Measurements from ENCODE around the gene NATD1. TPM values are rescaled to one million over a fixed set of nuclear protein-coding genes. Genes with fewer than 3 reads are reported as not detected.

Gene NATD1
- total RNA-seq, 1 experiment from 2014 or later = 3.1 TPM

GRCh38 chr17:21202512-21202911 is 50.7 kb downstream of the NATD1 start:
- ChIA-PET RAD21 (ENCODE audit: low non-redundant PET in 1 of 2, low total read pairs in 2 of 2, uncharacterized antibody in 2 of 2, unreplicated experiment in 2 of 2) (no interaction called here), CTCF (no interaction called here), POLR2A (no interaction called here)
- H3K36me3 ChIP-seq (ENCODE audit: control insufficient read depth in 1 of 2, insufficient read depth in 2 of 2, low read length in 2 of 2) = peaks cover 2 to 9% of the 10 kb centered on the region in 2 experiments
- H3K4me3 ChIP-seq (replicated peaks in 1 of 2; ENCODE audit: low read depth in 1 of 2, low read length in 2 of 2) = no peak overlapping the region
- no peak overlapping the region for H2AFZ ChIP-seq (ENCODE audit: low read depth, low read length, poor library complexity, severe bottlenecking)
- no peak overlapping the region for H3K9ac ChIP-seq (ENCODE audit: low read length)
- DNase-seq (ENCODE audit: low read depth, low spot score) = no peak
- no TSS peak for BruUV-seq (replicated peaks)
- H3K27ac ChIP-seq (ENCODE audit: low read depth, low read length) = no peak overlapping the region
- ATAC-seq = no peak
- no peaks in the 10 kb centered on the region for H3K27me3 ChIP-seq (ENCODE audit: insufficient read depth, low read length)
- no peaks in the 10 kb centered on the region for H3K4me1 ChIP-seq (ENCODE audit: control insufficient read depth in 1 of 2, insufficient read depth in 2 of 2, low read length in 2 of 2)
- H4K20me1 ChIP-seq (ENCODE audit: insufficient read depth) = no peaks in the 10 kb centered on the region
- no peaks in the 10 kb centered on the region for H3K9me2 ChIP-seq (ENCODE audit: insufficient read depth)
- no peaks in the 10 kb centered on the region for H3K9me3 ChIP-seq (ENCODE audit: control insufficient read depth in 1 of 2, insufficient read depth in 1 of 2, low read depth in 1 of 2, low read length in 2 of 2)
- peaks cover 98% of the 10 kb centered on the region for H3K79me2 ChIP-seq (ENCODE audit: insufficient read depth, low read length)
- H3K4me2 ChIP-seq (ENCODE audit: low read length) = no peak overlapping the region
- intact Hi-C loops (cut with micrococcal nuclease) = no loop called here
- no peak for TF ChIP-seq REST (IDR thresholded peaks at IDR 0.05; ENCODE audit: low read depth)
- TF ChIP-seq RAD21 (IDR thresholded peaks at IDR 0.05; ENCODE audit: low read depth) = no peak
- TF ChIP-seq ZFX (IDR thresholded peaks at IDR 0.05) = no peak
- TF ChIP-seq YY1 (IDR thresholded peaks at IDR 0.05; ENCODE audit: extremely low read depth, insufficient replicate concordance, low read depth, low read length) = no peak
- TF ChIP-seq ZNF274 (IDR thresholded peaks at IDR 0.05; ENCODE audit: low read depth, low read length) = no peak
- TF ChIP-seq EZH2phosphoT487 (IDR thresholded peaks at IDR 0.05; ENCODE audit: borderline replicate concordance) = no peak
- TF ChIP-seq MAX (IDR thresholded peaks at IDR 0.05) = no peak
- no peak for TF ChIP-seq ELF1 (IDR thresholded peaks at IDR 0.05; ENCODE audit: borderline replicate concordance, low read depth)
- TF ChIP-seq JUND (IDR thresholded peaks at IDR 0.05) = no peak
- no peak for TF ChIP-seq ATF3 (IDR thresholded peaks at IDR 0.05)
- TF ChIP-seq CTCF (IDR thresholded peaks at IDR 0.05 in 2 of 3, conservative IDR thresholded peaks at IDR 0.05 in 1 of 3; ENCODE audit: borderline replicate concordance in 1 of 3, insufficient read depth in 1 of 3, low read depth in 2 of 3, low read length in 2 of 3) = no peak
- TF ChIP-seq POLR2A (IDR thresholded peaks at IDR 0.05; ENCODE audit: borderline replicate concordance, extremely low read depth, insufficient read depth, insufficient read length) = no peak
- TF ChIP-seq TCF7L2 (IDR thresholded peaks at IDR 0.05; ENCODE audit: borderline replicate concordance, extremely low read depth, insufficient read depth, insufficient read length) = no peak
- TF ChIP-seq FOSL1 (IDR thresholded peaks at IDR 0.05; ENCODE audit: low read depth) = no peak
- no peak for TF ChIP-seq SIN3A (IDR thresholded peaks at IDR 0.05; ENCODE audit: low read depth)
- no peak for TF ChIP-seq CEBPB (IDR thresholded peaks at IDR 0.05; ENCODE audit: low read depth)
- TF ChIP-seq SP1 (IDR thresholded peaks at IDR 0.05; ENCODE audit: low read depth) = no peak
- TF ChIP-seq EGR1 (IDR thresholded peaks at IDR 0.05; ENCODE audit: low read depth) = no peak
- no peak for TF ChIP-seq CBX3 (IDR thresholded peaks at IDR 0.05; ENCODE audit: low read depth)
- TF ChIP-seq SRF (IDR thresholded peaks at IDR 0.05; ENCODE audit: low read depth) = no peak
